Endothelial cell of umbilical vein (primary cell): ENCODE data around the gene BCO1. TPM values are rescaled to one million over a fixed set of nuclear protein-coding genes. Genes with fewer than 3 reads are reported as not detected.

Experiments
- BruUV-seq: library from RNA; stranded (reverse); fragments of 400-500 nt; replicated peaks from 2 replicates; lab custom pipeline; 2021; lab: Mats Ljungman, UMichigan
- CTCF ChIA-PET: fragments of 300-600, 350-600 bp; sonication (Branson Sonifier 250); formaldehyde crosslinking; loops from one replicate; lab custom pipeline; 2021; ENCODE audit warnings: antibody characterized with exemption, inconsistent platforms; lab: Charles Lee
- POLR2A ChIA-PET: fragments of 300-600, 350-600 bp; sonication (Branson Sonifier 250); formaldehyde crosslinking; loops from one replicate; lab custom pipeline; 2021; ENCODE audit warnings: antibody characterized with exemption, inconsistent platforms; lab: Charles Lee
- DNase-seq: peaks from one replicate; pipeline ENCODE4 v3.0.0-alpha.2; 2011; ENCODE audit warnings: low read depth, low spot score
- FAIRE-seq: peaks from 2 replicates; lab custom pipeline; 2011; peaks lifted over from hg19 to GRCh38; lab: Jason Lieb, UNC
- H2AFZ ChIP-seq: 2 replicates; pipeline ENCODE4 v1.6.0; 2012; ENCODE audit warnings: low read depth, low read length, control low read depth, inconsistent platforms
- H3K27ac ChIP-seq: 2 replicates; pipeline ENCODE4 v1.5.1; 2011; ENCODE audit warnings: low read depth, mild to moderate bottlenecking, control low read depth, low read length, moderate library complexity; ENCODE audit not compliant: insufficient read depth
- H3K27me3 ChIP-seq, 2 experiments: 2 replicates each; pipeline versions ENCODE4 v1.6.0 to v1.6.1; 2011; ENCODE audit warnings: low read length in 2 of 2, mixed read lengths in 1 of 2; ENCODE audit not compliant: control insufficient read depth in 2 of 2, insufficient read depth in 2 of 2
- H3K36me3 ChIP-seq, 2 experiments: 2 replicates in 1 of 2; 3 replicates in 1 of 2; pipeline ENCODE4 v1.5.1; 2011; ENCODE audit warnings: low read length in 2 of 2, mild to moderate bottlenecking in 1 of 2, moderate library complexity in 1 of 2; ENCODE audit not compliant: control insufficient read depth in 2 of 2, insufficient read depth in 2 of 2; ENCODE audit errors: extremely low read depth in 1 of 2
- H3K4me1 ChIP-seq: 3 replicates; pipeline ENCODE4 v1.5.1; 2011; ENCODE audit warnings: mild to moderate bottlenecking, low read length; ENCODE audit not compliant: control insufficient read depth, insufficient read depth; ENCODE audit errors: extremely low read depth
- H3K4me2 ChIP-seq: 2 replicates; pipeline ENCODE4 v1.6.1; 2011; ENCODE audit warnings: low read length, control low read depth, mixed read lengths; ENCODE audit not compliant: insufficient read depth
- H3K4me3 ChIP-seq, 3 experiments: fragments of 200-600 bp in 1 of 3; sonication (generic), shearing (Covaris generic) in 1 of 3; replicated peaks in 1 of 3; 2 replicates each; pipeline ENCODE4 v1.5.1; 2011 to 2016; ENCODE audit warnings: control low read depth in 3 of 3, low read length in 3 of 3, mild to moderate bottlenecking in 2 of 3, inconsistent platforms in 1 of 3, low read depth in 1 of 3, moderate library complexity in 1 of 3; ENCODE audit not compliant: insufficient read depth in 1 of 3
- H3K79me2 ChIP-seq: 2 replicates; pipeline ENCODE4 v1.6.0; 2012; ENCODE audit warnings: low read length, inconsistent platforms; ENCODE audit not compliant: control insufficient read depth, insufficient read depth
- H3K9ac ChIP-seq: replicated peaks from 2 replicates; pipeline ENCODE3; 2011; ENCODE audit warnings: low read length, control low read depth; ENCODE audit not compliant: insufficient read depth; ENCODE audit errors: extremely low read depth
- H3K9me1 ChIP-seq: replicated peaks from 3 replicates; pipeline ENCODE4 v1.6.0; 2011; ENCODE audit warnings: mild to moderate bottlenecking, low read length; ENCODE audit not compliant: control insufficient read depth, insufficient read depth; ENCODE audit errors: extremely low read depth
- H3K9me3 ChIP-seq: replicated peaks from 2 replicates; pipeline ENCODE4 v1.5.1; 2012; ENCODE audit warnings: low read length, inconsistent platforms; ENCODE audit not compliant: control insufficient read depth, insufficient read depth
- H4K20me1 ChIP-seq: replicated peaks from 2 replicates; pipeline ENCODE3; 2011; ENCODE audit warnings: mild to moderate bottlenecking, low read length; ENCODE audit not compliant: control insufficient read depth, insufficient read depth; ENCODE audit errors: extremely low read depth
- EZH2 ChIP-seq: IDR thresholded peaks from 2 replicates; pipeline ENCODE4 v1.6.1; 2012; ENCODE audit warnings: borderline replicate concordance, low read depth, mild to moderate bottlenecking, moderate library complexity, low read length, inconsistent platforms; ENCODE audit not compliant: severe bottlenecking
- FOS ChIP-seq: IDR thresholded peaks from 2 replicates; pipeline ENCODE4 v1.6.1; 2011; ENCODE audit warnings: mild to moderate bottlenecking, low read length, moderate library complexity, borderline replicate concordance; ENCODE audit not compliant: insufficient read depth
- GATA2 ChIP-seq: IDR thresholded peaks from 2 replicates; pipeline ENCODE4 v1.7.0; 2011; ENCODE audit warnings: low read depth, mild to moderate bottlenecking, moderate library complexity, mixed read lengths, low read length; ENCODE audit not compliant: insufficient read length, insufficient read depth
- JUN ChIP-seq: IDR thresholded peaks from 2 replicates; pipeline ENCODE4 v1.6.1; 2011; ENCODE audit warnings: borderline replicate concordance, low read depth; ENCODE audit not compliant: insufficient read length, insufficient read depth
- MAX ChIP-seq: IDR thresholded peaks from 2 replicates; pipeline ENCODE4 v1.6.1; 2011; ENCODE audit not compliant: insufficient read depth, insufficient read length
- MYC ChIP-seq: IDR thresholded peaks from one replicate; pipeline ENCODE4 v1.6.1; 2011; ENCODE audit warnings: mild to moderate bottlenecking, low read depth, low read length
- POLR2A ChIP-seq: IDR thresholded peaks from 2 replicates; pipeline ENCODE4 v1.6.1; 2012; ENCODE audit warnings: low read depth, mild to moderate bottlenecking, control low read depth, low read length
- POLR2AphosphoS5 ChIP-seq: IDR thresholded peaks from 2 replicates; pipeline ENCODE4 v1.6.1; 2012; ENCODE audit warnings: low read depth, mild to moderate bottlenecking, control low read depth, low read length, moderate library complexity; ENCODE audit not compliant: insufficient read depth
- dilution Hi-C: fragments of 300-500 bp; cut with MboI; formaldehyde crosslinking; loops from one replicate; pipeline ENCODE4 v1.15.0; 2019; ENCODE audit warnings: low sequenced_read_pairs; ENCODE audit not compliant: extremely low pct_ligation_motif_present
- intact Hi-C: fragments of 100-400 bp; cut with micrococcal nuclease; formaldehyde crosslinking; loops from one replicate; pipeline ENCODE4 v1.10.0; 2022
- polyA plus RNA-seq, 4 experiments: library from polyadenylated mRNA; depleted of rRNA in 3 of 4; stranded (reverse) in 3 of 4; unstranded in 1 of 4; fragments of >200 nt; gene quantifications; 2 replicates each; pipeline versions ENCODE4 v1.2.1 to v1.2.3, GENCODE V29; 2011 to 2012; ENCODE audit warnings: missing spikeins in 1 of 4
- total RNA-seq: library from RNA; stranded (reverse); gene quantifications from 2 replicates; pipeline ENCODE4 v1.2.3, GENCODE V29; 2021
- TF ChIP-seq, protein P1 (sequence below), 2 donors: IDR thresholded peaks; 1 replicate in 1 of 2; 2 replicates in 1 of 2; pipeline ENCODE4 v1.5.1; 2011; ENCODE audit warnings: low read length in 2 of 2, mild to moderate bottlenecking in 2 of 2, moderate library complexity in 2 of 2, control low read depth in 1 of 2, inconsistent platforms in 1 of 2, low read depth in 1 of 2; ENCODE audit not compliant: insufficient read depth in 1 of 2; ENCODE audit errors: extremely low read depth in 1 of 2

BCO1 gene
- total and polyA plus RNA-seq, 2 donors (not counting 3 experiments of a cell fraction or from before 2014, with no cell fraction given), result not detected

DNA sequence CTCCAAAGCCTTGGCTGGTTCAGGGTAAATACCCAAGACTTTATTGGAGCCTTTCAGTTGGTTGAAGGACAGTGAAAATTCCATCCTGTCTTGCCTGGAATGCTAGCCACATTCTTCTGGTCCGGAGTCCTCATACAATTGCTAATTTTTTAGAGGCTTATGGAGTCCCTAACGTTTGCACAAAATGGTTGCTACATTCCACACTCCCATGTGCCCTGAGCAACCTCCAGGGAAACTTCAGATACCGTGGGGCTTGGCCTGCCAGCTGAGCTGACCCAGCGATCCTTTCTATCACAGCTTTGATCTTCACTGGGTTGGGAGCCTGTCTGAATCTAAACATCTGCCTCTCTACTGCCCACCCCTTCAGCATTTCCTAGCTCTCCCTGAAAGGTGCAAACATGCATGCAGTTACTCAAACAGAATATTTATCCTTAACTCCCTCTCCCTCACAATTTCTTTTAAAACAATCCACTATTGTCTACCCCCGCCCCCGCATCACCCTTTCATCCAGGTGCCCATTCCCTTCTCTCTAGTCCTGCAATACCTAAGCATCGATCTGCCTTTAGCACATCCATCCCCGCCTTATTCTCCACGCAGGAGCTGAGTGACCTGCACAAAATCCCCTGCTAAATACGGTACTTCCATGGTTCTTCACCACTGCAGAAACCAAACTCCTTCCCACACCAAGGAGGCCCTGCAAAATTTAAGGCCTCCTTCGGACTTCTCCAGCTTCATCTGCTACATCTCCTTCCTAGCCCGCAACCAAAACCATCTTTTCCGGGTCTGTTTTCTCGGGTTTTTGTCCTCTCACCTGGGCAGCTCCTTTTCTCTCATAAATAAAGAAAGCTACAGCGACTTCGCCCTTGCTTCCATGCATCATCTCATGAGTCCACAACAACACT lies 75.5 kb downstream of the BCO1 start:
- peak overlapping the region; percentile 59 to 94 (median 93) for H3K4me3 ChIP-seq
- H3K4me2 ChIP-seq, result peak overlapping the region; percentile 85
- no peaks in the 10 kb centered on the region for H3K36me3 ChIP-seq
- TF ChIP-seq EZH2, result no peak
- TF ChIP-seq FOS, result no peak
- TF ChIP-seq GATA2, result no peak
- TF ChIP-seq POLR2AphosphoS5, result no peak
- no peak for TF ChIP-seq POLR2A
- no peak for TF ChIP-seq MYC
- TF ChIP-seq, protein P1, sequence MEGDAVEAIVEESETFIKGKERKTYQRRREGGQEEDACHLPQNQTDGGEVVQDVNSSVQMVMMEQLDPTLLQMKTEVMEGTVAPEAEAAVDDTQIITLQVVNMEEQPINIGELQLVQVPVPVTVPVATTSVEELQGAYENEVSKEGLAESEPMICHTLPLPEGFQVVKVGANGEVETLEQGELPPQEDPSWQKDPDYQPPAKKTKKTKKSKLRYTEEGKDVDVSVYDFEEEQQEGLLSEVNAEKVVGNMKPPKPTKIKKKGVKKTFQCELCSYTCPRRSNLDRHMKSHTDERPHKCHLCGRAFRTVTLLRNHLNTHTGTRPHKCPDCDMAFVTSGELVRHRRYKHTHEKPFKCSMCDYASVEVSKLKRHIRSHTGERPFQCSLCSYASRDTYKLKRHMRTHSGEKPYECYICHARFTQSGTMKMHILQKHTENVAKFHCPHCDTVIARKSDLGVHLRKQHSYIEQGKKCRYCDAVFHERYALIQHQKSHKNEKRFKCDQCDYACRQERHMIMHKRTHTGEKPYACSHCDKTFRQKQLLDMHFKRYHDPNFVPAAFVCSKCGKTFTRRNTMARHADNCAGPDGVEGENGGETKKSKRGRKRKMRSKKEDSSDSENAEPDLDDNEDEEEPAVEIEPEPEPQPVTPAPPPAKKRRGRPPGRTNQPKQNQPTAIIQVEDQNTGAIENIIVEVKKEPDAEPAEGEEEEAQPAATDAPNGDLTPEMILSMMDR (IDR thresholded peaks at IDR 0.05; ENCODE audit: extremely low read depth in 1 of 2, insufficient read depth in 1 of 2, low read depth in 1 of 2, low read length in 2 of 2), result no peak
- TF ChIP-seq MAX, result no peak
- TF ChIP-seq JUN, result no peak
- DNase-seq, result no peak
- H4K20me1 ChIP-seq, result no peaks in the 10 kb centered on the region
- BruUV-seq, result TSS peak; percentile 53
- H3K27ac ChIP-seq, result peak overlapping the region; percentile 45
- intact Hi-C loops, result loop anchor here (1.0 kb wide), 6 partner anchors 34 to 465 kb away; partner anchors contain the start of genes C16orf46 and PLCG2
- no peak for FAIRE-seq
- dilution Hi-C loops, result no loop called here
- H3K9ac ChIP-seq, result peak overlapping the region; percentile 77
- POLR2A ChIA-PET, result interaction anchor here (0.6 to 1.0 kb wide), 2 partner anchors 34 to 436 kb away, joined by 3 to 4 read pairs; no protein-coding TSS in a partner anchor
- H3K9me3 ChIP-seq, result no peaks in the 10 kb centered on the region
- peak overlapping the region; percentile 86 for H2AFZ ChIP-seq
- no peaks in the 10 kb centered on the region for H3K9me1 ChIP-seq
- no peaks in the 10 kb centered on the region for H3K27me3 ChIP-seq
- peaks cover 40% of the 10 kb centered on the region for H3K79me2 ChIP-seq
- H3K4me1 ChIP-seq, result peaks cover 16% of the 10 kb centered on the region
- CTCF ChIA-PET, result interaction anchor here (1.1 to 2.2 kb wide), 5 partner anchors 33 to 109 kb away, joined by 3 to 20 read pairs (median 8); no protein-coding TSS in a partner anchor
